ENCODE results near the gene CDK17.
A peak's percentile ranks its signal among the peaks of the same experiment; 100 is the strongest.
"Not testable (repeated sequence)": the region's sequence is repeated elsewhere in the genome, so short reads cannot be mapped to it uniquely, and the experiment has no call there.

Gene CDK17

DNA sequence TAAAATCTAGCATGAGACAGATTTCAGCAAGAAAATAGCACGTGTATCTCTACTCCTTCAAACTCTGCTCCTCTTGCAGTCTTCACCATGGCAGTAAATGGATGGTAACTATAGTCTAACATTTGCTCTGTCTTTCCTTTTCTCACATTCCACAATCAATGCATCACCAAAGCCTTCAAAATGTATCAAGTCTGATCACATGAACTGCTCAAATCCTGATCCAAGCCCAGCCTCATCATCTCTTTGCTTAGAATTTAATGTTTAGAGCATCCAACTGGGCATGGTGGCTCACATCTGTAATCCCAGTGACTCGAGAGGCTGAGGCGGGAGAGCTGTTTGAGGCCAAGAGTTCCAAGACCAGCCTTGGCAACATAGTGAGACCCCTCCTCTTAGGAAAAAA lies 45.9 kb downstream of the CDK17 start:
- DNase-seq (no peak), ATAC-seq (no peak)

DNA sequence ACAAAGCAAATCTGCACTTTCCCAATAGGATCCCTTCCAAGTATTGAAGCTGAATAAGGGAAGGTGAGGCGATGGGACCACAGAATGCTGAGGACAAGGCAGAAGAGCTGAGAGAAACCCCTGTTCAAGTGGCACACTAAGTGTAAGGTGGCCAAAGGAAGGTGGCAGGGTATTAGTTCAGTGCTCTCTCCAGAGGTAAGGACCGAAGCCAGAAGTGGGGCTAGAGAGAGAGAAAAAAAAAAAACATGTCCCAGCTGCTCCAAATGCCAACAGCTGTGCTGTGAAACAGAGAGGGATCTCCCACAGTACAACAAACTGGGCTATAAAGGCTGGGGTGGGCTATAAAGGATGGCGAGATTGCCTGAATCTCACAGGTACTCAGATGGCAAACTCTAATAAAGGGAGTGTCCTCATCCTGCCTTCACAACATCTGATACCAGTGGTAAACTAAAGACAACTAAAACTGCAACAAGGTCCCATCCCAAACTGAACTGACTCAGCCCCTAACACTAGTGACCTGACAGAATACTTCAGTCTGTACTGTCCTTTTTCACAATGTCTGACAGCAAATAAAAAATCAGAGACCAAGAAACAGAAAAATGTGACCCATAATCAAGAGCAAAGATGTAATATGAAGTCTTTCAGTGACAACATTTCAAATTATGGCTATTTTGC lies 47.9 kb downstream of the CDK17 start:
- DNase-seq = no peak
- ATAC-seq = peak; percentile 47

DNA sequence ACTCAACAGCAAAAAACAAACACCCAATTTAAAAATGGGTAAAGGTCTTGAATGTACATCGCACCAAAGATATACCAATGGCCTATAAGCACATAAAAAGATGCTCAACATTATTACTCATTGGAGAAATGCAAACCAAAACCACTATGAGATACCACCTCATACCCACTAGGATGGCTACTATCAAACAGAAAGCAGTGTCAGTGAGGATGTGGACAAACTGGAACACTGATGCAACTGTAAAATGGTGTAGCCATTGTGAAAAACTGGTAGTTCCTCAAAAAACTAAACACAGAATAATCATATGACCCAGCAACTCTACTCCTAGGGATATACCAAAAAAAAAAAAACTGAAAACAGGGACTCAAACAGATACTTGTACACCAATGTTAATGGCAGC lies 49.3 kb downstream of the CDK17 start:
- no peak for DNase-seq
- ATAC-seq = peak; percentile 84

DNA sequence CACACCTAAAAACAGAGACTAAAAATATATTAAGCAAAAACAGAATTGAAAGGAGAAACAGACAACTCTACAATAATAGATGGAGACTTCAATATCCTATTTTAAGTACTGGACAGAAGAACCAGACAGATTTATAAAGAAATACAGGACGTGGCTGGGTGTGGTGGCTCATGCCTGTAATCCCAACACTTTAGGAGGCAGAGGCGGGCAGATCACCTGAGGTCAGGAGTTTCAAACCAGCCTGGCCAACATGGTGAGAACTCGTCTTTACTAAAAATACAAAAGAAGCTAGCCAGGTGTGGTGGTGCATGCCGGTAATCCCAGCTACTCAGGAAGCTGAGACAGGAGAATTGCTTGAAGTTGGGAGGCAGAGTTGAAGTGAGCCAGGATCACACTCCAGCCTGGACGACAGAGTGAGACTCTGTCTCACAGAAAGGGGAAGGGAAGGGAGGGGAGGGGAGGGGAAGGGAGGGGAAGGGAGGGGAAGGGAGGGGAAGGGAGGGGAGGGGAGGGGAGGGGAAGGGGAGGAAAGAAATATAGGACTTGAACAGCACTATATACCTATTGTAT lies 53.0 kb downstream of the CDK17 start:
- no peak for ATAC-seq
- DNase-seq = no peak

DNA sequence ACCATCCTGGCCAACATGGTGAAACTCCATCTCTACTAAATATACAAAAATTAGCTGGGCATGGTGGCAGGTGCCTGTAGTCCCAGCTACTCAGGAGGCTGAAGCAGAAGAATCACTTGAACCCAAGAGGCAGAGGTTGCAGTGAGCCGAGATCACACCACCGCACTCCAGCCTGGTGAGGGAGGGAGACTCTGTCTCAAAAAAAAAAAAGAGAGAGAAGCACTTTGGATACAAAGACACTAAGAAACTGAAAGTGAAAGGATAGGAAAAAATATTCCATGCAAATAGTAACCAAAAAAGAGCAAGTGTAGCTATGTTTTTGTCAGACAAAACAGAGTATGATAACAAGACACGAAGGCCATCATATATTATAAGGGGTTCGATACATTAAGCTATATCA lies 53.5 kb downstream of the CDK17 start:
- not testable (repeated sequence) for ATAC-seq, DNase-seq

DNA sequence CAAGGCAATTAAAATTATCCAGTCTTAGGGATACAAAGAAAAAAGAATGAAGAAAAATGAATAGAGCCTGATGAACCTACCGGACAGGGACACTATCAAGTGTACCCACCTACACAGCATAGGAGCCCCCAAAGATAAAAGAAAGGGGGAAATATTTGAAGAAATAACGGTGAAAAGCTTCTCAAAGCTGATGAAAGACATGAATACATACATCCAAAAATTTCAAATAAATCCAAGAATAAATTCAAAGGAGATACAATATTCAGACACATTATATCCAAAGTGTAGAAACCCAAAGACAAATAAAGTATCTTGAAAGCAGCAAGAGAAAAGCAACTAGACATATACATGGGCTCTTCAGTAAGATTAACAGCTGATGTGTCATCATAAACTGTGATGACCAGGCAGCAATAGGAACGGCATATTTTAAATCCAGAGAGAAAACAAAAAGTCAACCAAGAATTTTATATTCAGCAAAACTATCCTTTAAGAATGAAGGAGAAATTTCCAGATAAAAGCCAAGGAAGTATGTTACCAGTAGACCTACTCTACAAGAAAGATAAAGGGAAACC lies 56.0 kb downstream of the CDK17 start:
- DNase-seq = no peak
- ATAC-seq = no peak

DNA sequence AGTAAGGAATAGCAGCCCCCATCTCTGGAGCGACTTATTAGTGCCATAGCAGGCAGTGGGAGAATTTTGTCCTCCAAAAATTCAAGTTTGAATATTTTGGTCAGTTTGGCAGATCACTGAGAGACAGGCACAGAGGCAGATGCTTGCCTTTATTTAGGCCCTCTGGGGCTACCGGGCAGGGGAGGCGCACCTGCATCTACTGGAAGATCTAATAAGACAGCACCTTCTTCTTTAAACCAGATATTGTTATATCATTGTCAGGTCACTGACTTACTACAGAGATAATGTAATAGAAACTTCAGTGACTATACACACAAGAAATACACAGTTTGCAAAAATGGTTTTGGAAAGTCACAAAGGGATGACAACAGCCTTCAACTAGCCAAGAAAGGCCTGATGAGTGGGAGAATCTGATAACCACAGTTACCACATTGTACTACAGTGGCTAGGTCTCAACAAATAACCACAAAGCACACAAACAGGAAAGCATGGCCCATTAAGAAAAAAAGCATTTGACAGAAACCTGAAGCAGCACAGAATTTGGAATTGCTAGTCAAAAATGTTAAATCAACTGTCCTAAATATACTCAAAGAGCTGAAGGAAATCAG lies 56.8 kb downstream of the CDK17 start:
- ATAC-seq (peak; percentile 57), DNase-seq (no peak)

DNA sequence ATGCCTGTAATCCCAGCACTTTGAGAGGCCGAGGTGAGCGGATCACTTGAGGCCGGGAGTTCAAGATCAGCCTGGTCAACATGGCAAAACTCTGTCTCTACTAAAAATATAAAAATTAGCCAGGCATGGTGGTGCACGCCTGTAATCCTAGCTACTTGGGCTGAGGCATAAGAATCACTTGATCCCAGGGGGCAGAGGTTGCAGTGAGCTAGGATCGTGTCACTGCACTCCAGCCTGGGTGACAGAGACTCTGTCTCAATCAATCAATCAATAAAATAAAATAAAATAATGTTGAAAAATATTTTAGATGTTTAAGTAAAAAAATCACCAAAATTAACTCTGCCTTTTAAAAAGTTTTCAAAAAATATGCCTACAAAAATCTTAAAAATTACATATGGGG lies 60.6 kb downstream of the CDK17 start:
- not testable (repeated sequence) for ATAC-seq, DNase-seq

DNA sequence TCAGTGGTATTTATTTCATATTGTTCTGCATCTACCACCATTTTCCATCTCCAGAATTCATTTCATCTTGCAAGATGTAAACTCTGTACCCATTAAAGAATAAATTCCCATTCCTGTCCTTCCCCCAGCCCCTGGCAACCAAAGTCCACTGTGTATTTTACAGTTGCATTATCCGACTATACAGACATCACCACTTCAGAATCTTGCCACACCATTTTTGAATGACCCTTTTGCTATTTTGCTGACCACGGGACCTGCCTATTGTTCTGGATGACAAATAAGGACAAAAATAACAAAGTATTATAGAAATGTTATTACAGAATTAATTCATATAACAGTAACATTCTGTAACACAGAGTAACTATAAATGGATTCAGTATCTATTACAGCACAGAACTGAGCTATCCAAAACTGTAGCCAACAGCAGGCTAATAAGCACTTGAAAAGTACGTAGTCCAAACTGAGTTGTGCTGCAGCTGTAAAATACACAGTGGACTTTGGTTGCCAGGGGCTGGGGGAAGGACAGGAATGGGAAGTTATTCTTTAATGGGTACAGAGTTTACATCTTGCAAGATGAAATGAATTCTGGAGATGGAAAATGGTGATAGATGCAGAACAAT lies 61.3 kb downstream of the CDK17 start:
- DNase-seq (no peak), ATAC-seq (no peak)

DNA sequence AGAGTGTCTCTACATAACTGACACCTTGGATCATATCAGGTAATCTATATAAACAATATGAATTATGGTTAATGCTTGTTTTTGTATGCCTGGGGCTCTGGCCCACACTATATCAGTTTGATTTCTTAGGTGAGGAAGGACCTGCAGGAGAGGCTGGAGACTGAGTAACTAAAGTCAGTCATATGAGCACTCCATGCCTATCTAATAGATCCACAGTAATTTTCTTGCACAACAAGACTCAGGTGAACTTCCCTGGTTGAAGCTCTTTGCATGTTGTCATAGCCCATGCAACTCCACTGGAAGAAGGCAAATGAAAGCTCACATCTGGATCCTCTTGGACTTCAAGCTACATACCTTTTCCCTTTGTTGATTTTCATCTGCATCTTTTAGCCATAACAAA lies 62.3 kb downstream of the CDK17 start:
- DNase-seq (no peak), ATAC-seq (no peak)

DNA sequence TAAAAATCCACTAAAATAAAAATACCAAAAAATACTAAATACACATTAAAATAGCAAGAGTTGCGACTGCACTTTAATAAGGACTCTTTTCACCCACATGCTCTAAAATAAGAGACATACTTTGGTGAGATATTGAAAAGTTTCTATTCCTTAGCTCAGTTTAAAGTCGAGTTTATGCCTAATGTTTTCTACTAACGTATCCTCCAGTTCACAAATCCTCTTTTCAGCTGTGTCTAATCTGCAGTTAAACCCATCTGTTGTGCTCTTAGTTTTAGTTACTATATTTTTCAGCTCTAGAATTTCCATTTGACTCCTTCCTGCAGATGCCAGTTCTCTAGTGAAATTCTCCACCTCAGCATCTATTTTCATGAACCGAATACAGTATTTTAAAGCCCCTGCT lies 63.8 kb downstream of the CDK17 start:
- ATAC-seq (no peak), DNase-seq (no peak)

DNA sequence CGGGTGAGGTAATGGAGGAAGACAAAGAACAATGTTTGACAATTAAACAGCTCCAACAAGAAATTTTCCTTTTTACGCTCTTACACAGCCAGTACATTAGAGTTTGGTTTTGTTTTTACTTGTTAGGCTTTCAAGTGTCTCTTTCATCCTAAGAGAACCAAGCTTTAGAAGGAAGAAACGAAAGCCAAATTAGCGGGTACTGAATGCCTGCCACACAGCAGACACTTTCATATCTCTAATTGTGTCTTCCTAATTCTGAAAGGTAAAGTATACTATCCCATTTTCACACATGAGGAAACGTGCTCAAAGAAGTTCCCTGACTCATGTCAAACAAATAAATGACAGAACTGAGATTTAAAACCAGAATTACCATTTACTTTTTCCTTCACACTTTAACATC lies 65.0 kb downstream of the CDK17 start:
- DNase-seq (no peak), ATAC-seq (peak; percentile 82)

DNA sequence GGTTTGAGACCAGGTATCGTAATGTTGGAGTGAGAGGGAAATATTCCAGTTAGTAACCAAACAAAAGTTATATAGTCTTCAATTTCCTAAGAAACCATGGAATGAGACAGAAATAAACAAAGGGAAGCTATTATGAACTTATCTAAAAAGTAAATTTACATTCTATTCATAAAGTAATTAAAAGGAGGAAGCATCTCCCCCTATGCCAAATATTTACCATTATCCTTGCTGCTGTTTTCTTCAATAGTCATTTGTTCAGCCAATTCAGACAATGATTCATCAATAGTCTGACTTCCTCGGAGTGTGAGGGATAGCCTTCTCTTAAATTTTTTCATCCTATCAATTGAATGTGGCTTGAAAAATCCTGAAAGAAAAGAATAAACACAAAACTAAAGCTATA lies 65.7 kb downstream of the CDK17 start:
- ATAC-seq (no peak), DNase-seq (no peak)

DNA sequence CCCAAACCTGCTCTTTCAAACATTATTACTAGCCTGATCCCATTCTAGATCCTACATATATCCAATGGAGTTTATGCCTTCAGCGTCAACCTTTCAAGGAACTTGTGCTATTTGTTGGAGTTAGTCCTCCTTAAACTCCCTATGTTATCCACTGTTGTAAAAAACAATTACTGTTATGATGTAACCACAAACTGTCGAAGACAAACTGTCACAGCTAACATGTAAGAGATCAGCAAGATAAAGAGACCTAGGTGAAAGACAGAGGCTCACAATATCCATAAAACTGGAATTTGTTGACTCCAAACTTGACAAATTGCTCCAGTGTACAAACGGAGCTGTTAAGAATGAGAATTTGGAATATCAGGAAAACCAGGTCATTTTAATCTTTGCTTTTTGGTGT lies 70.7 kb downstream of the CDK17 start:
- no peak for ATAC-seq
- no peak for DNase-seq

DNA sequence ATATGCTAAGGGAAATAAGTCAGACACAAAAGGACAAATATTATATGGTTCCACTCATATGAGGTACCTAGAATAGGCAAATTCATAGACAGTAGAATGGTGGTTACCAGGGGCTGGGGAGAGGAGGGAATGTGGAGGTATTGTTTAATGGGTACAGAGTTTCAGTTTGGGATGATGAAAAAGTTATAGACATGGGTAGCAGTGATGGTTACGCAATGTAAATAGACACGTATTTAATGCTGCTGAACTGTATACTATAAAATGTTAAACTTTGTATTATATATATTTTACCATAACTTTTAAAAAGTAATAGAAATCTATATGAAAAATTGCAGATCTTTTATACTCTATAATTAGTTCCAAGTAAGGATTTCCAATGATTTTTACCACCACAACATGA lies 71.2 kb downstream of the CDK17 start:
- ATAC-seq = no peak
- DNase-seq = no peak

DNA sequence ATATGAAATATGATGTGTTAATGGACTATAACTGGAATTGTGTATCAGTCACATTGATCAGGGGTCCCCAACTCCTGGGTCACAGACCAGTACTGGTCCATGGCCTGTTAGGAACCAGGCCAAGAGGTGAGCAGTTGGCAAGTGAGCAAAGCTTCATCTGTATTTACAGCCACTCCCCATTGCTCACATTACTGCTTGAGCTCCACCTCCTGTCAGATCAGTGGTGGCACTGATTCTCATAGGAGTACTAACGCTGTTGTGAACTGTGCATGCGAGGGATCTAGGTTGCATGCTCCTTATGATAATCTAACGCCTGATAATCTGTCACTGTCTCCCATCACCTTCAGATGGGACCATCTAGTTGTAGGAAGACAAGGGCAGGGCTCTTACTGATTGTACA lies 72.3 kb downstream of the CDK17 start:
- no peak for DNase-seq
- ATAC-seq = peak; percentile 46

DNA sequence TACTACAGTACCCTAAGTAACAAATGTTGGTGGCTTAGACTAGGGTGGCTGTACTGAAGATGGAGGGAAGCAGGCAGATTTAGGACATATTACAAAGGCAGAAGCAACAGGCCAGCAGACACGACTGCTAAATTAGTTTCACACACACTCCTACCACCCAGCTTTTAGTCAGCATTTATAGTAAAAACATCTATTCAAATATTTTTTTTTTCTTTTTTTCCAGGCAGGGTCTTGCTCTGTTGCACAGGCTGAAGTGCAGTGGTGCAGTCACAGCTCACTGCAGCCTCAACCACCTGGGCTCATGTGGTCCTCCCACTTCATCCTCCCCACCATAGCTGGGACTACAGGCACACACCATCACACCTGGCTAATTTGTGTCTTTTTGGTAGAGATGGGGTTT lies 72.9 kb downstream of the CDK17 start:
- no peak for DNase-seq
- ATAC-seq = no peak

DNA sequence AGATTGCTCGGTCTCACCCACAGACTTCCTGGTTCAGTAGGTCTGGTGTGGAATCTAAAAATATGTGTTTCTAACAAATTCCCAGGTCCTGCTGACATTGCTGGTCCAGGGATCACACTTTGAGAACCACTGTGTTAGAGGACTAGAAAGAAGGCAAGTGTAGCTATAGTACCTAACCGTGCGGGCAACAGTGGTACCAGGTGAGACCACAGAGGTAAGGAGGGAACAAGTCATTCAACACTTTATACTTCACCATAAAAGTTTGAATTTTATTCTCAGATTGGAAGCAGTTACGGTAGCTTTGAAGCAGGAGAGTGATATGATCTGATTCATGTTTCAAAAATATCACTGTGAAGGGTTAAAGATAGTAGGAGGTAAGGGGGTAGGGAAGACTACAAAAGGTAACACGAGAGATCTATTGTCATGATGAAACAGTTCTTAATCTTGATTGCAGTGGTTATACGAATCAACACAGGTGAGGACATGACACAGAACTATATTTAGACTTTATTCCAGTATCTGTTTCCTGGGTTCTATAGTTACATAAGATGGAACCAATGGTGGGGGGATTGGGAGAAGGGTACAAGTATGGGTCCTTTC lies 73.5 kb downstream of the CDK17 start:
- ATAC-seq (no peak), DNase-seq (no peak)

DNA sequence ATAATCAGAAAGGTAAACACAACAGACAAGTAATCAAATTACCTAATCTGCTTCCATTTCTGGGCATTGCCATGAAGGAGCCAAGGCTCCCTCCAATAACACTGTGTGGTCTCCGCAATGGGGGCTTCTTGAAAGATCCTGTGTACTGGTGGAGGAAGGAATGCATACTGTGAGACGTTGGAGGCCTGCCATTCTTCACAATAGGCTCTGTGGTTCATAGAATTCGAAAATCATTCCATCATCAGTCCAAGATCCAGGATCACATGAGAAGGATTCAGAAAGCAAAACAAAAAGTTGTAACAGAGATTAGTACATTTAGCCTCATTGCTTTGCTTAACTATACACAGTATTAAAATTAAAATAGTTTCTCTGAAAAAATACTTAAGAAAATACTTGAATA lies 76.3 kb downstream of the CDK17 start:
- no peak for DNase-seq
- ATAC-seq = no peak

DNA sequence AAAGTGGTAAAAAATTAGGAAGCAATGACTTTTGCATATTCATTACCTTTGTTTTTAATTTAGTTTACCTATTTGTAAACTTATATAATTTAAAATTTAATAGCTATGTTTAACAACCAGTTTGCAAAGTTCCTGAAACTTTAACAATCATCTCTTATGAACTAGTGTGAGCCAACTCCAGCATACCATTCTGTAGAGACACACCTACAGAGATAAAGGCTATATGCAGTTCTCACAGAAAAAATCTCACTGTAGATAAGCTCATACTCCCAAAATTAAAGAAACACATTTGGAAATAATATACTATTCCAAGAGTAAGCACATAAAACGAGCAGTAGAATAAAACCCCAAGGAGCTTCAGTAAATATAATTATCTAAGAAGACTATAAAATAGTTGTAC lies 77.5 kb downstream of the CDK17 start:
- no peak for ATAC-seq
- no peak for DNase-seq

DNA sequence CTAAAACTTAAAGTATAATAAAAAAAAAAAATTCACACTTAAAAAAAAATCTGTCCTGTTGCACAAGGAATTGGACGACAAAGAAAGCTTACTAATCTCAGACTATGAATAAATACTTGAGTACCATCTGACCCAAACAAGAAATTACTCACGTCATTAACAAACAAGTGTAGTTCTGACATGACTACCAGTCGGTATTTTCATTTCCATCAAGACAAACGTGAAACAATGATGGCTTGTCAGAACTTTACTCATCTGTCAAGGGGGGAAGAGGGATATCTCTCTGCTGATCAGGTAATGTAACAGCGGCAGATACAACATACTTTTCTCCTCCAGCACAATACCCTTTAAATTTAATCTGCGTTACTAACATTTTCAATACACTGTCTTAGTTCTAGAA lies 78.3 kb downstream of the CDK17 start:
- DNase-seq (no peak), ATAC-seq (no peak)

DNA sequence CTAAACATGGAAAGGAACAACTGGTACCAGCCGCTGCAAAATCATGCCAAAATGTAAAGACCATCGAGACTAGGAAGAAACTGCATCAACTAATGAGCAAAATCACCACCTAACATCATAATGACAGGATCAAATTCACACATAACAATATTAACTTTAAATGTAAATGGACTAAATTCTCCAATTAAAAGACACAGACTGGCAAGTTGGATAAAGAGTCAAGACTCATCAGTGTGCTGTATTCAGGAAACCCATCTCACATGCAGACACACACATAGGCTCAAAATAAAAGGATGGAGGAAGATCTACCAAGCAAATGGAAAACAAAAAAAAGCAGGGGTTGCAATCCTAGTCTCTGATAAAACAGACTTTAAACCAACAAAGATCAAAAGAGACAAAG lies 82.4 kb downstream of the CDK17 start:
- not testable (repeated sequence) for DNase-seq, ATAC-seq
